Urothelium cell line (cell line): ENCODE data around the gene MUC4.
"Not testable (repeated sequence)": the region's sequence is repeated elsewhere in the genome, so short reads cannot be mapped to it uniquely, and the experiment has no call there.

ENCODE experiments used
- DNase-seq: peaks from one replicate; pipeline ENCODE4 v3.0.0; 2011; ENCODE audit warnings: low spot score, mixed read lengths
- FAIRE-seq: peaks from 2 replicates; lab custom pipeline; 2011; peaks lifted over from hg19 to GRCh38; lab: Jason Lieb, UNC

MUC4 gene

GRCh38 chr3:195763076-195763830, 48.5 kb downstream of the MUC4 start:
- FAIRE-seq (no peak), DNase-seq (no peak)

- DNase-seq (no peak), FAIRE-seq (no peak)
Measured at GRCh38 chr3:195762611-195763010, 49.1 kb downstream of the MUC4 start.

- FAIRE-seq, result no peak
Measured at GRCh38 chr3:195762249-195762585, 49.5 kb downstream of the MUC4 start.

DNA sequence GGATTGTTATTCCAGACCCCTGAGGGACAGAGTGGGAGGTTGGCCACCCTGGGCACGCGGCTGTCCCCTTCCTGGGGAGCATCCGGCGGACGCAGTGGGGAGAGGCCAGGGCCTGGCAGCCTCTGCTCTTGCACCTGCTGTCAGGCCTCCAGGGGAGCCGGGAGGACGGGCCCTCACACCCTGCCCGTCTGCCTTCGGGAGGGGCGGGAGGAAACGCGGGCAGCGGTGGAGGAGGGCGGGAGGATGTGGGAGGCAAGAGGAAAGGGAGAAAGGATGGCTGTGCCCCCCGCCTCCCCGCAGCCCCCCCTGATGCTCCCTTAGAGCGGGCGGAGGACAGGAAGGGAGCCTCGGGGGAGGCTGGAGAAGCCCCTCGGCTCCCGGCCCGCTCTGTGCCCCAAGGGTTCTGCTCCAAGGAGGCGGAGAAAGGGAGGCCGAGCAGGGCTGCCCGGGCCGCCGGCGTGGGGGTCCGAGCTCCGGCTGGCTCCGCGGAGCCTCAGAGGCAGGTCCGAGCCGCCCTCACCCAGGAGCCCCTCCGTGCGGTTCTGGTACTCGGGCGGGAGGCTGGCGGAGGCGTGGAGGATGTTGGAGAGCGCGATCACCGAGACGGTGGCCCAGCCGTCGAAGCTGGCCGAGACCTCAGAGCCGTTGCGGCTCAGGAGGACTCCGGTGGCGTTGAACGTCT, 50.0 kb downstream of the MUC4 start:
- no peak for FAIRE-seq
- DNase-seq, result no peak

More at GRCh38 chr3:195762249-195762585, 49.5 kb downstream of the MUC4 start:
- DNase-seq, result no peak

DNA sequence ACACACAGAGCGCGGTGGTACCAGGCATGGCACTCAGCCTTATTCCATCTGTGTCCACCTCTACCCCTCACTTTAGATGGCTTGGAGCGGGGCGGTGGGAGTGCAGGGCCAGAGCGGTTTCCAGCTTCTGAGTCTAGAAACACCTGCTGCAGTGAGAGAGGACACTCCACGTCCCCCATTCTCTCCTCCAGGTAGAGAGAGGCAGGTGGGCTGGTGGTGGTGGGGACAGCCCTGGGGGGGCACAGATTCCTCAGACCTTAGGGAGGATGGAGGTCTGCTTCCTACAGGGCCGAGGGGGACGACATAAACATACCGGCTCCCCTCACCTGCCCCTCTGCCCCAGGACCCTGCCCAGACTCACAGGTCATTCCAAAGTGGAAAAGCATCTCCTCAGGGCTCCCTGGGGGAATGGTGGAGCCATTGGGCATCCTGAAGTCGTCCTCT, 50.6 kb downstream of the MUC4 start:
- FAIRE-seq (no peak), DNase-seq (no peak)

DNA sequence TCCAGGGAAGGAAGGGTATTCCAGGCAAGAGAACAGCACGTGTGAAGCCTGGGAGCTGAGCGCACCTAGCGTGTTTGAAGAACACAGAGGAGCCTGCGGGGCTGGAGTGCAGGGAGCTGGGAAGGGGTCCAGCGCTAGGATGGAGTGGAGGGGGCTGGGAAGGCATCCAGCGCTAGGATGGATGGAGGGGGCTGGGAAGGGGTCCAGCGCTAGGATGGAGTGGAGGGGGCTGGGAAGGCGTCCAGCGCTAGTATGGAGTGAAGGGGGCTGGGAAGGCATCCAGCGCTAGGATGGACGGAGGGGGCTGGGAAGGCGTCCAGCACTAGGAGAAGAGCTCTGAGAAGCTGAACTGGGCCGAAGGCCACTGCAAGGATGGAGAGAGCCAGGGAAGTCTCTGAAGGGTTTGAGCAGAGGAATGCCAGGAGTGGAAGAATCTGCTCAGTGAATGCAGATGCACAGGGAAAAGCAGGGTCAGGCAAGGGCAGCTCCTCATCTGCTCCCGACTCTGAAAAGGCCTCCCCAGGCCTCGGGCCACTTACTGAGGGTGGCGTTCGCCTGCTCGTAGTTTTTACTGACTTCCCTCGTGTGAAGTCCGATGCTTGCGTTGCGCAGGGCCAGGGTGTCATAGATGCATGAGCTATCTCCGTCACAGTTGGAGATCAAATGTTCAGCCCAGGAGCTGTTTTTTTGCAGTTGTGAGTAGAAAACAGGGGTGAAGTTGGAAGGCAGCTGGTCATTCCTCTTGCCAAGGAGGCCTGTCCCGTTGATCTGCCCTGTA, 51.2 kb downstream of the MUC4 start:
- DNase-seq, result no peak
- no peak for FAIRE-seq

GRCh38 chr3:195758721-195759353, 52.9 kb downstream of the MUC4 start:
- no peak for DNase-seq
- FAIRE-seq, result no peak

GRCh38 chr3:195757827-195758226, 53.9 kb downstream of the MUC4 start:
- DNase-seq (no peak), FAIRE-seq (no peak)

GRCh38 chr3:195757438-195757770, 54.3 kb downstream of the MUC4 start:
- FAIRE-seq (no peak), DNase-seq (no peak)

DNA sequence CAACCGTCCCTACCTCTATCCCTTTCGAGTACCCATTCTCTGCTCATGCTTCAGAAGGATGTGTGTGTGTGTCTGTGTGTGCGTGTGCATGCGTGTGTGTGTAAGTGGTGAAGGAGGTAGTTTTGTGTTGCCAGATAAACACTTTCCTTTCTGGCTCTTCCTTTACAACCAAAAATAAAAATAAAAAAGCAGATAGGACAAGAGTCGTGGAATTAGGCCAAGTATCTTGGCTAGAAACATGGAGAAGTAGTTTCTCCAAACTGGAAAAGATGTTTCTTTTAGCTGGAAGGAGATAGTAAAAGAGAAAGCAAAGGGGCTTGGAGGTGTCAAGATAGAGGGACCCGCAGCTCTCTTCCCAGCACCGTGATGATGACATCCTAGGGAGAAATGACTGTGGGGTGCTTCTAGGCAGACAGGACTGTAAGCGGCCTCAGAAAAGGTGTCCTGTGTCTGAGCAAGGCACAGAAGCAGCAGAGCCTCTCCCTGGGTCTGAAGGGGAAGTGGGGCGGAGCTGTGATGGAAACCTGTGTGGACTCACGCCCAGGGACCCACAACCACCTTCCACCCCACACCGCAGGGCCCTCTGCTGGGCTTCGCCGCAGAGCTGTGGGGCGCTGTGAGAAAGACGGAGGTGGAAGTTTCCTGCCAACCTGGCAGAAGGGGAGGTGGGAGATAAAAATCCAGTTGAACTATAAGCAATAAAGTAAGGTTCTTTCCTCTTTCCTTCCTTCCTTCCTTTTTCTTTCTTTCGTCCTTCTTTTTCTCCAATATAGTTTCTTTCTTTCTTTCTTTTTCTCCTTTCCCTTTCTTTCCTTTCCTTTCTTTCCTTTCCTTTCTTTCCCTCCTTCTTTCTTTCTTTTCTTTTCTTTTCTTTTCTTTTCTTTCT, 55.7 kb downstream of the MUC4 start:
- FAIRE-seq, result no peak
- no peak for DNase-seq

DNA sequence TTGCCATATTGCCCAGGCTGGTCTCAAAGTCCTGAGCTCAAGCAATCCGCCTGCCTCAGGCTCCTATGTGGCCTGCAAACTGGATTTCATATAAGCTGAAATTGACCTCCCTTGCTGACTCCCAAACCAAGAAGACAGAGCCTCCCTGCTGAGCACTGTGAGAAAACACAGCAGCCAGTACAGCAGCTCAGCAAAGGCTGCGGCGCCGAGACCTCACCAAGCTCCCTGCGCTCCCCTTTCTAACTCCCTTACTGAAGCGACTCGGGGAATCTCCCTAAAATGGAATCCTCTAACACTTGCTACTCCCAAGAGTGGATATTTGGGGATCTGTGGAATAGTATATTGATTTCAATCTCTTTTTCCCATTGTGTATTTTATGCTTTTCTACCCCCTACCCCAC, 56.3 kb downstream of the MUC4 start:
- FAIRE-seq (no peak), DNase-seq (no peak)

- FAIRE-seq (no peak), DNase-seq (no peak)
Measured at GRCh38 chr3:195754906-195755305, 56.8 kb downstream of the MUC4 start.

GRCh38 chr3:195754141-195754540, 57.6 kb downstream of the MUC4 start:
- FAIRE-seq (no peak), DNase-seq (no peak)

DNA sequence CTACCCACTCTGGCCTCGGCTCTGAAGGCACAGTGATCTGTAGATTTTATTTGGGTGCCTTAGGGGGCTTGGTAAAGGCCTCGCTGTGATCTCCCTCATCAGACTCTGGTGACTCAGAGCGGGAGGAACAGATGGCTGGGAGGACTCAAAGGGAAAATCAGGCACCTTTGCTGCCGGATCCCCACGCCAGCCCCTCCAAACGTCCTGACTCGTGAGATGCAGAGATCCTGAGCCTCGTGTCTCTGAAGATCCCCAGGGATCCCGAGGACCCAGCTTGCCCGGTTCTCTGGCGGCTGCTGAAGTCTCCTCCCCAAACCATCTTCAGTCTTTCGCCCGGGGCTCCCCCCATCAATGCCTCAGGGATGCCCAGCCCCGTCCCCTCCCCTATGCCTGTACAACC, 58.1 kb downstream of the MUC4 start:
- FAIRE-seq (no peak), DNase-seq (no peak)

GRCh38 chr3:195752546-195753331, 59.0 kb downstream of the MUC4 start:
- FAIRE-seq (no peak), DNase-seq (no peak)

- no peak for FAIRE-seq
- DNase-seq, result no peak
Measured at GRCh38 chr3:195752066-195752465, 59.7 kb downstream of the MUC4 start.

- FAIRE-seq (no peak), DNase-seq (no peak)
Measured at GRCh38 chr3:195751560-195751959, 60.2 kb downstream of the MUC4 start.

GRCh38 chr3:195750797-195751520, 60.8 kb downstream of the MUC4 start:
- FAIRE-seq (no peak), DNase-seq (no peak)

GRCh38 chr3:195749101-195749500, 62.6 kb downstream of the MUC4 start:
- FAIRE-seq, DNase-seq: not testable (repeated sequence)
